ENCODE results near the gene CCDC126. TPM values are rescaled to one million over a fixed set of nuclear protein-coding genes. Genes with fewer than 3 reads are reported as not detected.
"Not testable (repeated sequence)": the region's sequence is repeated elsewhere in the genome, so short reads cannot be mapped to it uniquely, and the experiment has no call there.

Gene CCDC126, protein sequence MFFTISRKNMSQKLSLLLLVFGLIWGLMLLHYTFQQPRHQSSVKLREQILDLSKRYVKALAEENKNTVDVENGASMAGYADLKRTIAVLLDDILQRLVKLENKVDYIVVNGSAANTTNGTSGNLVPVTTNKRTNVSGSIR
- 10 to 100 TPM; 10.8 to 14.7 TPM for total RNA-seq
- 1 to 10 TPM; 6.6 to 8.6 TPM for polyA plus RNA-seq
- long read RNA-seq, donor 1, transcript CCDC126-201 (4 exons, 2,473 nt) = major isoform, 5 of 13 reads
- long read RNA-seq, donor 1, partial matches to known transcripts = 3 of 13 reads
- long read RNA-seq, donor 1, other reads (novel, unspliced or antisense) = 3 of 13 reads
- long read RNA-seq, donor 2, partial matches to known transcripts = 1 of 7 reads
- long read RNA-seq, donor 2, other reads (novel, unspliced or antisense) = 2 of 7 reads

DNA sequence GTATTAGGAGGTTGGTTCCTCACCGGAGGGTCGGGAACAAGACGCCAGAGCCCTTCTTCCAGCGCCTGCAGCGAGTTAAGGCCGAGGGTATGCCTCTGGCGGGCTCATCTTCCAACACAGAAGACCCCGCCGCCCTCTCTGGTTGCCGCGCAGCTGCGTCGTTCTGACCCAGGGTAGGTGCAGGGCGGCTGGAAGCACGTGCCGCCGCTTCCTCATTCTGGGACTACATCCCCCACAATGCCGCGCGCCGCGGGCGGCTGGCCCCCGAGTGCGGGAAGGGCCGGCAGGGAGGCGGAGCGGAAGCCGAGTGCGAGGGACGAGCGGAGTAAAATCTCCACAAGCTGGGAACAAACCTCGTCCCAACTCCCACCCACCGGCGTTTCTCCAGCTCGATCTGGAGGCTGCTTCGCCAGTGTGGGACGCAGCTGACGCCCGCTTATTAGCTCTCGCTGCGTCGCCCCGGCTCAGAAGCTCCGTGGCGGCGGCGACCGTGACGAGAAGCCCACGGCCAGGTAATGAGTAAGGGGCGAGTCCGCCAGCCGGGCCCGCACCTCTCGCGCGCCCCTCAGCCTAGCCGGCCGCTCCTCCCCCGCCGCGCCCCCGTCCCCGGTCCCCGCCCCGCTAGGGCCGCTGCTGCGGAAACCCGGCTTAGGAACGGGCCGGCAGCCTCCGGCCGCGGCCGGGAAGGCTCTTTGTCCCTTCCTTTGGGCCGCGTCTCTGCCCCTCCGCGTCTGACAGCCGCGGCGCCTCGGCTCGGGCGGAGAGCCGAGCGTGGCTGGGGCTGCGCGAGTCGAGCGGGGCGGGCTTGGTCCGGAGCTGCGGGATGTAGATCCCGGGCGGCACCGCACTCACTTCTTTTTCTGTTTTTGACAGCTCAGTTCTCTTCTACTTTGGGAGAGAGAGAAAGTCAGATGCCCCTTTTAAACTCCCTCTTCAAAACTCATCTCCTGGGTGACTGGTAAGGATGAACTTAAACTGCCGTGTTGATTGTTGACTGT, at the start of gene CCDC126:
TSS of gene CCDC126 (plus strand) at position 289 of the 998 bp plus-strand sequence. CDS start 13,934 bp downstream, outside the sequence.
- H3K36me3 ChIP-seq (ENCODE audit: control insufficient read depth in 1 of 2, insufficient read depth in 2 of 2, low read length in 1 of 2) = no peaks in the 10 kb centered on the region
- intact Hi-C loops (cut with DNase I) = loop anchor here (5.0 kb wide), 1 partner anchor 85 kb away; the partner anchor contains the start of gene FAM221A (in 2 of the 2)
- peak; percentile 96 to 98 for DNase-seq
- peak; percentile 98 for ATAC-seq (ENCODE audit: low FRiP score)
- H3K9me3 ChIP-seq (ENCODE audit: control insufficient read depth, low read length) = no peaks in the 10 kb centered on the region
- no peaks in the 10 kb centered on the region for H3K27me3 ChIP-seq (ENCODE audit: control insufficient read depth in 1 of 2, insufficient read depth in 2 of 2, low read length in 1 of 2)
- peaks cover 0 to 8% of the 10 kb centered on the region in 2 donors for H3K4me1 ChIP-seq (ENCODE audit: control insufficient read depth in 1 of 2, insufficient read depth in 2 of 2, low read length in 2 of 2)
- WGBS, 2 donors = 1% methylated on average over 89 to 99 of the region's 99 CpGs
- H3K27ac ChIP-seq (ENCODE audit: low read depth in 1 of 2, low read length in 2 of 2) = peak within 1 kb of the TSS; percentile 94 to 97
- H3K4me3 ChIP-seq (ENCODE audit: low read length in 2 of 2) = peak within 1 kb of the TSS; percentile 93 to 96

DNA sequence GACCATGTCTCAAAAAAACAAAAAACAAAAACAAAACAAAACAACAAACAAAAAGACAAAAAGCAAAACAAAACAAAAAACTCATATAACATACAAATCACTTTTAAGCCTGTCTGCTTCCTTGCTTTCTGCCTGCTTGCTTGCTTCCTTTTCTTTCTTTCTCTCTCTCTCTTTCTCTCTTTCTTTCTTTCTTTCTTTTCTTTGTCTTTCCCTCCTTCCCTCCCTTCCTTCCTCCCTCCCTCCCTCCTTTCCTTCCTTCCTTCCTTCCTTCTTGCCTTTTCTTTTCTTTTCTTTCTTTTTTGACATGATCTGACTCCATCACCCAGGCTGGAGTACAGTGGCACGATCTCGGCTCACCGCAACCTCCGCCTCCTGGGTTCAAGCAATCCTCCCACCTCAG, 49.5 kb upstream of the CCDC126 start:
- intact Hi-C loops (cut with DNase I) = loop anchor here (5.0 kb wide), 1 partner anchor 165 kb away; the partner anchor contains the start of gene STK31 (in 2 of the 2)
- H3K4me1 ChIP-seq (ENCODE audit: control insufficient read depth in 1 of 2, insufficient read depth in 2 of 2, low read length in 2 of 2) = no peaks in the 10 kb centered on the region
- WGBS, 2 donors = 94 to 95% methylated on average over 4 of the region's 4 CpGs
- no peak for ATAC-seq (ENCODE audit: low FRiP score)
- no peak overlapping the region for H3K4me3 ChIP-seq (ENCODE audit: low read length in 2 of 2)
- no peaks in the 10 kb centered on the region for H3K36me3 ChIP-seq (ENCODE audit: control insufficient read depth in 1 of 2, insufficient read depth in 2 of 2, low read length in 1 of 2)
- no peak for DNase-seq
- H3K9me3 ChIP-seq (ENCODE audit: control insufficient read depth, low read length) = no peaks in the 10 kb centered on the region
- no peaks in the 10 kb centered on the region for H3K27me3 ChIP-seq (ENCODE audit: control insufficient read depth in 1 of 2, insufficient read depth in 2 of 2, low read length in 1 of 2)
- no peak overlapping the region for H3K27ac ChIP-seq (ENCODE audit: low read depth in 1 of 2, low read length in 2 of 2)

GRCh38 chr7:23558303-23558702, 38.9 kb upstream of the CCDC126 start:
- Histone ChIP-seq H3K36me3 (ENCODE audit: control insufficient read depth in 1 of 2, insufficient read depth in 2 of 2, low read length in 1 of 2) (no peaks in the 10 kb centered on the region), H3K27me3 (ENCODE audit: control insufficient read depth in 1 of 2, insufficient read depth in 2 of 2, low read length in 1 of 2) (no peaks in the 10 kb centered on the region), H3K4me1 (ENCODE audit: control insufficient read depth in 1 of 2, insufficient read depth in 2 of 2, low read length in 2 of 2) (no peaks in the 10 kb centered on the region), H3K27ac (ENCODE audit: low read depth in 1 of 2, low read length in 2 of 2) (no peak overlapping the region), H3K4me3 (ENCODE audit: low read length in 2 of 2) (no peak overlapping the region), H3K9me3 (ENCODE audit: control insufficient read depth, low read length) (no peaks in the 10 kb centered on the region)
- intact Hi-C loops (cut with DNase I) = no loop called here
- ATAC-seq (ENCODE audit: low FRiP score) (no peak), DNase-seq (no peak)

GRCh38 chr7:23570592-23571200, 26.5 kb upstream of the CCDC126 start:
- Histone ChIP-seq H3K27ac (ENCODE audit: low read depth in 1 of 2, low read length in 2 of 2) (no peak overlapping the region), H3K27me3 (ENCODE audit: control insufficient read depth in 1 of 2, insufficient read depth in 2 of 2, low read length in 1 of 2) (no peaks in the 10 kb centered on the region), H3K4me1 (ENCODE audit: control insufficient read depth in 1 of 2, insufficient read depth in 2 of 2, low read length in 2 of 2) (no peaks in the 10 kb centered on the region), H3K4me3 (ENCODE audit: low read length in 2 of 2) (no peak overlapping the region), H3K36me3 (ENCODE audit: control insufficient read depth in 1 of 2, insufficient read depth in 2 of 2, low read length in 1 of 2) (no peaks in the 10 kb centered on the region), H3K9me3 (ENCODE audit: control insufficient read depth, low read length) (no peaks in the 10 kb centered on the region)
- DNase-seq = peak; percentile 84 to 85
- intact Hi-C loops (cut with DNase I) = loop anchor here in 1 of 2 donors (2.0 kb wide), 1 partner anchor 142 kb away; no protein-coding TSS in a partner anchor
- 24 to 26% methylated on average over 5 of the region's 5 CpGs for WGBS, 2 donors
- peak; percentile 88 for ATAC-seq (ENCODE audit: low FRiP score)

DNA sequence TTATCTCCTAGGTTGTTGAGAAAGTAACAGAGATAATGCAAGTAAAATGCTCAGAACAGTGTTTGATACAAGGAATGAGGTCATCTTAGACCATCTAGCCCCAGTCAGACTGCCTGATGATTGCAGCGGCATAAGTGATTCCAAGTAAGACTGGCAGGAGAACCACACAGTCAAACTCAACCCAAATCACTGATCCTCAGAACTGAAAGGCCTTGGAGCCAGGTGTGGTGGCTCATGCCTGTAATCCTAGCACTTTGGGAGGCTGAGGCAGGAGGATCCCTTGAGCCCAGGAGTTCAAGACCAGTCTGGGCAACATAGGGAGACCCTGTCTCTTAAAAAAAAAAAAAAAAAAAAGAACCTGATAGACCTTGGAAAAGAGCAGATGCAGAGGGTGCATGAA, 15.2 kb upstream of the CCDC126 start:
- H3K4me1 ChIP-seq (ENCODE audit: control insufficient read depth in 1 of 2, insufficient read depth in 2 of 2, low read length in 2 of 2); H3K9me3 ChIP-seq (ENCODE audit: control insufficient read depth, low read length); H3K36me3 ChIP-seq (ENCODE audit: control insufficient read depth in 1 of 2, insufficient read depth in 2 of 2, low read length in 1 of 2); H3K27me3 ChIP-seq (ENCODE audit: control insufficient read depth in 1 of 2, insufficient read depth in 2 of 2, low read length in 1 of 2); intact Hi-C loops (cut with DNase I); H3K27ac ChIP-seq (ENCODE audit: low read depth in 1 of 2, low read length in 2 of 2); H3K4me3 ChIP-seq (ENCODE audit: low read length in 2 of 2); DNase-seq; ATAC-seq (ENCODE audit: low FRiP score): not testable (repeated sequence)
- 87 to 94% methylated on average over 1 of the region's 1 CpG for WGBS, 2 donors

DNA sequence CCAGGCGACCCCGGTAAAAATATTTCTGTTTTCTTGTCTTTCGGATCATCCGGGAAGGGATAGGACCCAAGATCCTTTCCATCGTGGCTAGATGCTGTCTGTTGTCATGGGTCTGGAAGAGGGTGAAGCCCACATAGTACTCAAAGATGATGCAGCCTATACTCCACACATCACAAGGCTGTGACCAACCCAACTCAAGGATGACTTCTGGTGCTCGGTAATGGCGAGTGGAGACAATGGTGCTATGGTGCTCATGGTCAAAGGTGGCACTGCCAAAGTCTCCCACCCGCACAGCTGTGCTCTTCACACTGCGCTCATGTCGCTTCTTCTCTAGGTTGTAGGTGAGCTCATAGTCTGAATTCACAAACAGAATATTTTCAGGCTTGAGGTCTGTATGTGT, 11.9 kb upstream of the CCDC126 start:
- H3K36me3 ChIP-seq (ENCODE audit: control insufficient read depth in 1 of 2, insufficient read depth in 2 of 2, low read length in 1 of 2); H3K27me3 ChIP-seq (ENCODE audit: control insufficient read depth in 1 of 2, insufficient read depth in 2 of 2, low read length in 1 of 2); H3K4me3 ChIP-seq (ENCODE audit: low read length in 2 of 2); ATAC-seq (ENCODE audit: low FRiP score); H3K27ac ChIP-seq (ENCODE audit: low read depth in 1 of 2, low read length in 2 of 2); H3K4me1 ChIP-seq (ENCODE audit: control insufficient read depth in 1 of 2, insufficient read depth in 2 of 2, low read length in 2 of 2); intact Hi-C loops (cut with DNase I); DNase-seq; H3K9me3 ChIP-seq (ENCODE audit: control insufficient read depth, low read length): not testable (repeated sequence)
- WGBS, 2 donors = 96 to 98% methylated on average over 10 of the region's 10 CpGs

- intact Hi-C loops (cut with DNase I) = no loop called here
- no peak overlapping the region for H3K27ac ChIP-seq (ENCODE audit: low read depth in 1 of 2, low read length in 2 of 2)
- no peak for DNase-seq
- no peaks in the 10 kb centered on the region for H3K36me3 ChIP-seq (ENCODE audit: control insufficient read depth in 1 of 2, insufficient read depth in 2 of 2, low read length in 1 of 2)
- no peaks in the 10 kb centered on the region for H3K27me3 ChIP-seq (ENCODE audit: control insufficient read depth in 1 of 2, insufficient read depth in 2 of 2, low read length in 1 of 2)
- no peaks in the 10 kb centered on the region for H3K4me1 ChIP-seq (ENCODE audit: control insufficient read depth in 1 of 2, insufficient read depth in 2 of 2, low read length in 2 of 2)
- no peak overlapping the region for H3K4me3 ChIP-seq (ENCODE audit: low read length in 2 of 2)
- no peak for ATAC-seq (ENCODE audit: low FRiP score)
- WGBS, 2 donors = 89 to 90% methylated on average over 34 of the region's 34 CpGs
- H3K9me3 ChIP-seq (ENCODE audit: control insufficient read depth, low read length) = no peaks in the 10 kb centered on the region
These were observed 11.0 kb upstream of the CCDC126 start for GRCh38 chr7:23586159-23586558.

DNA sequence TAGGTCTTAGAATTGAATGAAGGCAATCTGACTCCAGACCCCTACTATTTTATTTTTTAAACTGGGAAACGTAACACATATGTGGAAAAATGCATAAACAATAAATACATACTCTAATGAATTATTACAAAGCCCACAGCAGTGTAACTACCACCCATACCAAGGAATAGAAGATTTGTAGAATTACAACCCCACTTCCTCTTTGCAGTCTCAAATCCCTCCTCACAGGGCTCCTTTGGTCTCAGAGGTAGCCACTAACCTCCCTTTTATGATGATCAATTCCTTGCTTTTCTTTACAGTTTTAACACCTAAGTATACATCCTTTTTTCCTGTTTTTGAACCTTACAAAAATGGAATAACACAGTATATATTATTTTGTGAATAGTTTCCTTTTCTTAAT, 6.7 kb upstream of the CCDC126 start:
- no peaks in the 10 kb centered on the region for H3K9me3 ChIP-seq (ENCODE audit: control insufficient read depth, low read length)
- DNase-seq (no peak), ATAC-seq (ENCODE audit: low FRiP score) (no peak)
- intact Hi-C loops (cut with DNase I) = no loop called here
- no peaks in the 10 kb centered on the region for H3K4me1 ChIP-seq (ENCODE audit: control insufficient read depth in 1 of 2, insufficient read depth in 2 of 2, low read length in 2 of 2)
- no peaks in the 10 kb centered on the region for H3K36me3 ChIP-seq (ENCODE audit: control insufficient read depth in 1 of 2, insufficient read depth in 2 of 2, low read length in 1 of 2)
- H3K4me3 ChIP-seq (ENCODE audit: low read length in 2 of 2) = no peak overlapping the region
- 70 to 79% methylated on average over 1 of the region's 1 CpG for WGBS, 2 donors
- no peak overlapping the region for H3K27ac ChIP-seq (ENCODE audit: low read depth in 1 of 2, low read length in 2 of 2)
- no peaks in the 10 kb centered on the region for H3K27me3 ChIP-seq (ENCODE audit: control insufficient read depth in 1 of 2, insufficient read depth in 2 of 2, low read length in 1 of 2)
